Gastrocnemius medialis (tissue), 4 donors: ENCODE results near the gene MAG. TPM values are rescaled to one million over a fixed set of nuclear protein-coding genes. Genes with fewer than 3 reads are reported as not detected.
"Not testable (repeated sequence)": the region's sequence is repeated elsewhere in the genome, so short reads cannot be mapped to it uniquely, and the experiment has no call there.

Experiments
- ATAC-seq, 2 donors: fragments of 150-250 bp; one replicate each; pipeline ENCODE4 v1.9.1; 2016
- DNase-seq, 2 donors: peaks; one replicate each; pipeline ENCODE4 v3.0.0-alpha.2; 2019
- H3K27ac ChIP-seq, 4 donors: fragments of 200-600 bp; sonication (generic); 1 replicate in 1 of 4; 2 replicates in 3 of 4; pipeline ENCODE4 v1.5.1; 2016 to 2018; ENCODE audit warnings: mild to moderate bottlenecking in 2 of 4, moderate library complexity in 1 of 4
- H3K27me3 ChIP-seq, 3 donors: fragments of 200-600 bp; sonication (generic) in 2 of 3; 1 replicate in 1 of 3; 2 replicates in 2 of 3; pipeline versions ENCODE4 v1.5.1 to v1.6.0; 2016 to 2019; ENCODE audit warnings: mild to moderate bottlenecking in 1 of 3, moderate library complexity in 1 of 3
- H3K36me3 ChIP-seq, 2 donors: fragments of 200-600 bp; sonication (generic) in 1 of 2; one replicate each; pipeline ENCODE4 v1.5.1; 2017 to 2018
- H3K4me1 ChIP-seq, 2 donors: fragments of 200-600 bp; sonication (generic) in 1 of 2; one replicate each; pipeline ENCODE4 v1.5.1; 2016 to 2017; ENCODE audit warnings: mild to moderate bottlenecking in 2 of 2
- H3K4me3 ChIP-seq, 4 donors: fragments of 200-600 bp; sonication (generic) in 3 of 4; 1 replicate in 1 of 4; 2 replicates in 3 of 4; pipeline ENCODE4 v1.5.1; 2016 to 2019; ENCODE audit warnings: mild to moderate bottlenecking in 2 of 4
- H3K9me3 ChIP-seq, 3 donors: fragments of 200-600 bp; sonication (generic) in 2 of 3; 1 replicate in 1 of 3; 2 replicates in 2 of 3; pipeline ENCODE4 v1.5.1; 2016 to 2019
- CTCF ChIP-seq, 5 experiments: fragments of 450-650 bp in 3 of 5; fragments of 200-600 bp in 2 of 5; sonication (generic) in 2 of 5; IDR thresholded peaks in 4 of 5; conservative IDR thresholded peaks in 1 of 5; 1 replicate in 4 of 5; 2 replicates in 1 of 5; pipeline ENCODE4 v1.5.1; 2016 to 2019; ENCODE audit warnings: antibody characterized with exemption in 5 of 5, mild to moderate bottlenecking in 3 of 5, moderate library complexity in 3 of 5
- POLR2A ChIP-seq, 2 donors: fragments of 450-650 bp; IDR thresholded peaks; one replicate each; pipeline ENCODE4 v1.6.1; 2017; ENCODE audit warnings: antibody characterized with exemption in 2 of 2, mild to moderate bottlenecking in 2 of 2, moderate library complexity in 2 of 2
- in situ Hi-C, 4 donors: fragments of 200-750 bp; cut with MboI; loops; one replicate each; pipeline versions ENCODE4 v1.15.0 to v1.8.0; 2017; ENCODE audit warnings: low sequenced_read_pairs in 4 of 4
- intact Hi-C: fragments of 100-400 bp; cut with DNase I; formaldehyde crosslinking; loops from one replicate; pipeline ENCODE4 v1.15.1; 2023; ENCODE audit warnings: low total_unique reads
- total RNA-seq, 4 donors: library from RNA; depleted of rRNA; stranded (reverse); fragments of >200 nt; gene quantifications; one replicate each; pipeline versions ENCODE4 v1.1.0 to v1.2.3, GENCODE V29; 2016

Gene MAG
- total RNA-seq, 4 donors from 2014 or later: 0.24 to 1.5 TPM; not detected in 2

- no peak within 1 kb of the TSS for H3K27ac ChIP-seq
- no peaks in the 10 kb centered on the region for H3K4me1 ChIP-seq
- intact Hi-C loops: loop anchor here (10.0 kb wide), 1 partner anchor 137 kb away; the partner anchor contains the start of gene KRTDAP
- no peaks in the 10 kb centered on the region for H3K9me3 ChIP-seq
- H3K27me3 ChIP-seq: no peaks in the 10 kb centered on the region
- DNase-seq: peak; percentile 5 to 17
- TF ChIP-seq POLR2A (IDR thresholded peaks at IDR 0.05) (no peak), CTCF (IDR thresholded peaks at IDR 0.05 in 4 of 5, conservative IDR thresholded peaks at IDR 0.05 in 1 of 5) (no peak)
- no peak for ATAC-seq
- in situ Hi-C loops: loop anchor here in 1 of 4 donors (10.0 kb wide), 1 partner anchor 117 kb away; no protein-coding TSS in a partner anchor
- H3K36me3 ChIP-seq: no peaks in the 10 kb centered on the region
- H3K4me3 ChIP-seq: no peak within 1 kb of the TSS
Observed at GRCh38 chr19:35357867-35358573, 66.1 kb downstream of the MAG start, which contains the start of gene FFAR3. Gene FFAR3 (plus strand): TSS chr19:35358460. CDS start chr19:35358891, 431 bp downstream.

- H3K9me3 ChIP-seq, DNase-seq, ATAC-seq, H3K4me3 ChIP-seq, H3K36me3 ChIP-seq, H3K27ac ChIP-seq, H3K4me1 ChIP-seq, H3K27me3 ChIP-seq: not testable (repeated sequence)
- in situ Hi-C loops (loop anchor here in 1 of 4 donors (10.0 kb wide), 1 partner anchor 116 kb away; no protein-coding TSS in a partner anchor), intact Hi-C loops (loop anchor here (10.0 kb wide), 1 partner anchor 136 kb away; the partner anchor contains the start of gene KRTDAP)
Observed at GRCh38 chr19:35358834-35359233, 66.9 kb downstream of the MAG start.

GRCh38 chr19:35359395-35359794, 67.4 kb downstream of the MAG start:
- ATAC-seq, H3K4me1 ChIP-seq, DNase-seq, H3K9me3 ChIP-seq, H3K36me3 ChIP-seq, H3K27ac ChIP-seq, H3K27me3 ChIP-seq, H3K4me3 ChIP-seq: not testable (repeated sequence)
- in situ Hi-C loops (loop anchor here in 1 of 4 donors (10.0 kb wide), 1 partner anchor 115 kb away; no protein-coding TSS in a partner anchor), intact Hi-C loops (loop anchor here (10.0 kb wide), 1 partner anchor 135 kb away; the partner anchor contains the start of gene KRTDAP)

GRCh38 chr19:35360081-35360480, 68.1 kb downstream of the MAG start:
- intact Hi-C loops, in situ Hi-C loops, H3K9me3 ChIP-seq, H3K36me3 ChIP-seq, H3K4me1 ChIP-seq, H3K27me3 ChIP-seq, H3K4me3 ChIP-seq, DNase-seq, H3K27ac ChIP-seq, ATAC-seq: not testable (repeated sequence)

GRCh38 chr19:35360880-35361420, 69.0 kb downstream of the MAG start:
- intact Hi-C loops (no loop called here), in situ Hi-C loops (no loop called here)
- no peaks in the 10 kb centered on the region for H3K4me1 ChIP-seq
- no peak overlapping the region for H3K4me3 ChIP-seq
- DNase-seq (no peak), ATAC-seq (no peak)
- TF ChIP-seq CTCF (IDR thresholded peaks at IDR 0.05 in 4 of 5, conservative IDR thresholded peaks at IDR 0.05 in 1 of 5) (no peak), POLR2A (IDR thresholded peaks at IDR 0.05) (no peak)
- no peaks in the 10 kb centered on the region for H3K27me3 ChIP-seq
- no peaks in the 10 kb centered on the region for H3K36me3 ChIP-seq
- no peak overlapping the region for H3K27ac ChIP-seq
- no peaks in the 10 kb centered on the region for H3K9me3 ChIP-seq

GRCh38 chr19:35362261-35363000, 70.5 kb downstream of the MAG start:
- intact Hi-C loops: no loop called here
- Histone ChIP-seq H3K9me3 (no peaks in the 10 kb centered on the region), H3K27me3 (no peaks in the 10 kb centered on the region), H3K36me3 (no peaks in the 10 kb centered on the region), H3K27ac (no peak overlapping the region), H3K4me3 (no peak overlapping the region), H3K4me1 (no peaks in the 10 kb centered on the region)
- no peak for TF ChIP-seq CTCF (IDR thresholded peaks at IDR 0.05 in 4 of 5, conservative IDR thresholded peaks at IDR 0.05 in 1 of 5)
- no peak for TF ChIP-seq POLR2A (IDR thresholded peaks at IDR 0.05)
- in situ Hi-C loops: no loop called here
- DNase-seq (no peak), ATAC-seq (no peak)
